Measurements from ENCODE around the gene ANP32E.

DNA sequence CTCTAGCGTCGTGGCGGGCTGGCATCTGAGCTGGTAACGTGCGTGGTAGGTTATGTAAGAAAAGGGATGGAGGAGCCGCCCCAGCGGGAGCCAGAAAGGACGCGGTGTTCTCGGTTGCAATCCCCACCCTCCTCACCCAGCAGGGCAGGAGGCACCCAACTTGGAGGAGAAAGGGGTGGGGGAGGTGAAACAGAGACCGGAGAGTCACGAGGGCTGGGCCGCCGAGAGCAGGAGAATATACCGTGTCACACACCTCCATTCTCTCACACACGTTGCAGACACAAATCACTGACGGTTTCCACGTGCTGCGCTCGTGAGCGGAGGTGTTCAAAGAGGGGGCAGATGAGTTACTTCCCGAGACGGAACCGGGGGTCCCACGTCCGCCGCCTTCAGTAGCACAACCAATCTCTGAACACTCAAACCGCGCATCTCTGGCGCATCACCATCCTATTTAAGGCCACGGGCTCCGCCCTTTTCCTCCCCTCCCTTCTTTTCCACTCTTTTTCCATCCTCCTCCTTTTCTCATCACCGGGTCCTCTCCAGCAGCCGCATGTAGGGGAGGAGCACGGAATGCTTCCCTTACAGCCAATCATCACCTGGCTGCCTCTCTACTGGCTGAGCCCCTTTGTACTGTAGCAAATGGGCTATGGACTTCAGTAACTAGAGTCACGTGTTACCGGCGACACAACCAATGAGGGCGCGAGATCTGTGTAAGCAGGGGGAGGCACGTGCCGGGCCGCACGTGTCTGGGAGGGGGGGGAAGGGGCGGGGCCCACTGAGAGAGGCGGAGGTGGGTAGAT lies 46.0 kb upstream of the ANP32E start, which contains the start of gene CIART:
- TF ChIP-seq CTCF (IDR thresholded peaks at IDR 0.05) (no peak), POLR2A (IDR thresholded peaks at IDR 0.05) (peak in 1 of 2 donors; percentile 25)

Data from vagina (tissue), 2 donors.